ENCODE measurements around the gene HOXA9. TPM values are rescaled to one million over a fixed set of nuclear protein-coding genes. Genes with fewer than 3 reads are reported as not detected.

Gene HOXA9
- total RNA-seq, result 0.13 and 0.18 TPM in 2 replicates

DNA sequence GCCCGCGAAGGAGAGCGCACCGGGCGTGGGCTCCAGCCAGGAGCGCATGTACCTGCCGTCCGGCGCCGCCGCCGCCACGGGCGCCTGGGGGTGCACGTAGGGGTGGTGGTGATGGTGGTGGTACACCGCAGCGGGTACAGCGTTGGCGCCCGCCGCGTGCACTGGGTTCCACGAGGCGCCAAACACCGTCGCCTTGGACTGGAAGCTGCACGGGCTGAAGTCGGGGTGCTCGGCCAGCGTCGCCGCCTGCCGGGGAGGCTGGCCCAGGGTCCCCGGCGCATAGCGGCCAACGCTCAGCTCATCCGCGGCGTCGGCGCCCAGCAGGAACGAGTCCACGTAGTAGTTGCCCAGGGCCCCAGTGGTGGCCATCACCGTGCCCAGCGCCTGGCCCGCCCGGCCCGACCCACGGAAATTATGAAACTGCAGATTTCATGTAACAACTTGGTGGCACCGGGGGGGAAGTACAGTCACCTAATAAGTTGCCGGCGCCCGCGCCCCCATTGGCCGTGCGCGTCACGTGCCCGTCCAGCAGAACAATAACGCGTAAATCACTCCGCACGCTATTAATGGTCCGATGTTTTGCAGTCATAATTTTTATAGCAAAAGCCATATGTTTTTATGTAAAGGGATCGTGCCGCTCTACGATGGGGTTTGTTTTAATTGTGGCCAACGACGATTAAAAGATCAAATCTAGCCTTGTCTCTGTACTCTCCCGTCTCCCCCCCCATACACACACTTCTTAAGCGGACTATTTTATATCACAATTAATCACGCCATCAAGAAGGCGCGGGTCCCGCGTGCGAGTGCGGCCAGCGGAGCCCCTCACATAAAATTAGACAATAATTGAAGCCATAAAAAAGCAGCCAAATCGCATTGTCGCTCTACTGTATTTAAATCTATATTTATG, at the start of gene HOXA9:
Gene HOXA9 (minus strand): TSS at position 449 of the 907 bp plus-strand sequence. CDS start 80 bp downstream, at position 369.
- DNase-seq (ENCODE audit: low read depth, low spot score), result peak; percentile 27

DNA sequence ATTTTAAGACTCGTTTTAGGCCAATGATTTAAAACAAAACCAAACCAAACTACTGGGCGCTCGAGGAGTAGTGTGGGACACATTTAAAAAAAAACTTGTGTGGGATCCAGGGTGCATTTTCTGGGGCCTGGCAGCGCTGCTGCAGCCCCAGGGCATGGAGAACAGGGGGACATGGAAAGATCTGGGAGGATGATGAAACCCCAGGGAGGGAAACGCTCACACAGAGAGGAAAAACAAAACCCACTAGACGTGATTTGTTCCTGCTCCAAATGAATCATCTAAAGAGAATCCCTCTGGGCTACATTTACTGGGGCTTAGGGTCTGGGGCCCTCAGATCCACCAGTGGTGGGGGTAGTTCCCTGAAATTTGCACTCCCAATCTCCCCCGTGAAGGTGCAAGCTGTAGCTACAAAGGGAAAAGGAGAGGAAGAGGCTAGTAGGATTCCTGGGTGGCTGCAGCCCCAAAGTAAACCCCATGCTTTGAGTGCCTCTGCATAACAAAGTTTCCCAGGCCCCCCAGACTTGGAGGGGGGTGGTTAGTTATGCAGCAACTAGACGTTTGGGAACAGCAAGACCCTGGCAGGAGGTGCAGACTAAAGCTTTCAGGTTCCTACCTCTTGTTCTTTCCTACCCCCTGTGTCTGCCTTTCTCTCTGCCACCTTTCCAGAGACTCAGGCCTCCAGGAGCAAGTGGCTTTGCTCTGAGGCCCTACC, 49.1 kb upstream of the HOXA9 start:
- DNase-seq (ENCODE audit: low read depth, low spot score), result no peak

DNA sequence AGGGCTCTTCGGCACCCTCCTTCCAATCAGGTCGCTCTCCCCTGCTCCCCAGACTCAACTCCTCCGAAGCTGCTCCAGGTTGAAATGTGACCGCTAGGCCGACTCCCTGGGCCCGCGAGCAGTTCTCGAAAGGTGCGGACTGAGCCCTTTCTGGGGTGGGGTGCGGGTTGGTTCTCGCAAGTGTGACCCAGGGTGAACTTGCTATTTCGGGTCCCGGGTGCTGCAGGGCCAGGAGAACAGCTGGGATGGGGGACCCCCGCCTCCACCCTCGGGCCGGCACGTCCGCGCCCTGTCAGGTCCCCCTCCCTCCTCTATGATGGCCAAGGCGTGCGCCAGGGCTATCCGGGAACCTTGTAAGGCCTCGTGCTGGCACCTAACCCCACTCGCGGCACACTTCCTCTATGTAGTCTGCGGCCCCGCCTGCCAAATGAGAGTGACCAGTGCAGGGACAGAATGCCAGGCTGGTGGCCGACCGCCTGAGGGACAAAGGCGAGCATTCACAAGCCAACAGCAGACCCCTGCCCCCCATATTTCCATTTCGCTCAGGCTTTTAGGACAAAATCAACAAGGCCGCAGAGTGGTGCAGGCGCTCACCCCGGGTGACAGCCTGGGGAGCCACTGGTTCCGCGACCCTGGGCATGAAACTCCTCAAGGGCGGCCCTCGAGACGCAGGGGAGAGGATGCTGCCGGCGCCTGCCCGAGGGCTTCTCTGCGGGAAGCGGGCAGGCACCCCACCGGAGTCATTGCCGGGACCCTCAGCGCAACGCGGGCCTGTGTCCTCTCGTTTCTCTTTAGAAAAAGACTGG, 48.3 kb upstream of the HOXA9 start:
- no peak for DNase-seq (ENCODE audit: low read depth, low spot score)

DNA sequence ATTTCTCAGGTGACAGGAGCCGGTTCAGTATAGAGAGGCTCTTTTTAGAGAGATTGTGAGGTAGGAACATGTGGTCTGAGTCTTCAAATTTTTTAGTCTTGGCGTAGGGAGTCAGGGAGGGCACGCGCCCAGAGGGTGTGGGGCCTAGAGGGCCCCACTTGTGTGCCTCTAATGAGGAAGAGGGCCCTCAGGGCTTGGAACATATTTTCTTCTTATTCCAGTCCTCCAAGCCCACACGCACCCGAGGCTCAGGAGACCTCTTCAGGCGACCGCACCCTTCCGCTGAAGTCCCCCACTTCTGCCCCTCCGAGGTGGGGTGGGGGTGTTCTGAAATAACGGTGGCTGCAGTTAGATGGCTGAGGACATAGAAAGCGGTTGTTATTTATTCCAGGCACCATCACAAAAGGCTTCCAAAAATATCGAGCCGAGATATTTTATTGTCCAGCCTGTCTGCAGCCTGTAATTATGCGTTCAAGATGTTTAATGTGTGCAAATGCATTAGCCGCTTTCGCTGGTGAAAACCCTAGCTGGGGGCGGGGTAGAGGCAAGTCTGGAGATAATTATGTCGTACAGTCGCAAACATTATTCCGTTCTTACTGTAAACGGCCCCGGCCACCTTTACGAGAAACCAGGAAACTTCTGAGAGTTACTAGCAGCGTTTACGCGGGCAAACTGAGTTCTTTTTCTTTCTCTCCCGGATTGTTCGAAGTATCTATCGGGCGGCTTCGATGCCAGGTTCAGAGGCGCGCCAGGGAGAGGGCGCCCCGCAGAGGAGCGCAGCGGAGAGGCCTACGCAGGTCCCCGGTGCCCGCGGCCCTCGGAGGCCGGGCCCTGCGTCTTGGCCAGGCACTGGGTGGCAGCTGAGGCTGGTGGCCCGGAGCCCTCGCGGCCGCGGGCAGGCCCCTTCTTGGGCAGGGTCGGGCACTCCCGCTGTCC, 47.4 kb upstream of the HOXA9 start:
- no peak for DNase-seq (ENCODE audit: low read depth, low spot score)

DNA sequence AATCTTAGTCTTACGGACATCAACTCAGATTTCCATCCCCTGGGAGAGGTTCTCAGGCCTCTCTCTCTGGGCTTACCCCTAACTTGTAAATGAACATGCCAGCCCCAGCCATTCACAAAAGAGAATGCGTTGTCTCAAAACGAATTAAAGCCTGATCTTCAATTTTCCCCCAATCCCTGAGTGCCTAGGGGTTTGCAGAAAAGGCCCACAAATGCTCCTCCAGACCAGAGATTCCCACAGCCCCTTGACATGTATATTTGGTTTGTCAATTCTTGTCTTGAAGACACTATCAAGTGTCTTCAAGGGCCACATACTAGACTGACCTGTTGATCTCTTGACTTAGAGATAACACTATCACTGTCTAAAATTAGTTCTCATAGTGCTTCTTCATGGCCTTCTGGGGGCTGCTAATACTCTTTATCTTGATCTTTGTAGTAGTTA, 46.4 kb upstream of the HOXA9 start:
- no peak for DNase-seq (ENCODE audit: low read depth, low spot score)

DNA sequence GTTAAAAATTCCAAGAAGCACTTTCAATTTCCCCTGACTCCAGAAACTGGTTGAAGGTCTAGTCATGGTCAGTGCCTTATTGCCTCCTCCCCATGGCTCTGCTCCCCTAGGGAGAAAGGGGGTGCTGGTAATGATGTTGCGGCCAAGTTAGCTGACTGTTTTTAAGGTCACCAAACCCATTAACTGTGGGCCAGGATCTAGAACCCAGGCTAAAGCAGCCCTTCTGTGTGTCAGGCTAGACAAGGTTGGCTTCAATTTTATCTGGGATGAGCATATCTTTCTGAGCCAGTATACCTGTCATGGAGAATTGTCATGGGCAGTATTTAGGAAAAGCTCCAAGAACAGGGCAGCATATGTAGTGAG, 45.7 kb upstream of the HOXA9 start:
- DNase-seq (ENCODE audit: low read depth, low spot score), result no peak

DNA sequence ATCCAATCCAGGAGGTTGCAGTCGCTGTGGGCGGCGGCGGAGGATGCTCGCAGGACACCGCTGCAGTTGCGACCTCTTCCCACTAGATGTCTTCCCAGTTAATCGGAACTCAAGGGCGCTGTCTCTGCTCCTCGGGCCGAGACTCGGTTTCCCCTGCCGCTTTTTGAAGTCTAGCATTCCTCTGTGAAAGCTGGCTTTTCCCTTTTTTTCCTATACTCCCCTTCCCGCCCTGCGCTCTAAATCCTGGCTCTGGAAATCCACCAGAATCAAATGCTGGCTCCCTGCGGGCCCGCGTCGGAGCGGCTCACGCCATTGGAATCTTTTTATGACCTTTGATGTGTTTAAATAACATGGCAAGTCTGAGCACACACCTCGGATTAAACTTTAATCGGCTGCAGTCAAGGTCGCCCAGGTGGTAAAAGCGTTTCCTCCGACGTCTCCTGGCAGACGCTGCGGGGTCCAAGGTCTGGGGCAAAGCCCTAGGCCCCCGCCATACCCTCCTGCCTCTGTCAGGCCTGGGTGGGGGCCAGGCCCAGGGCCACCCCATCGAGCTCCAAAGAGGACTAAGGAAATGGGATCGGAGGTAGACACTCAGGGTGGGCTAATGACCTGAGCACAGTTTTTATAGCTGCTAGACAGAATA, 45.2 kb upstream of the HOXA9 start:
- no peak for DNase-seq (ENCODE audit: low read depth, low spot score)

DNA sequence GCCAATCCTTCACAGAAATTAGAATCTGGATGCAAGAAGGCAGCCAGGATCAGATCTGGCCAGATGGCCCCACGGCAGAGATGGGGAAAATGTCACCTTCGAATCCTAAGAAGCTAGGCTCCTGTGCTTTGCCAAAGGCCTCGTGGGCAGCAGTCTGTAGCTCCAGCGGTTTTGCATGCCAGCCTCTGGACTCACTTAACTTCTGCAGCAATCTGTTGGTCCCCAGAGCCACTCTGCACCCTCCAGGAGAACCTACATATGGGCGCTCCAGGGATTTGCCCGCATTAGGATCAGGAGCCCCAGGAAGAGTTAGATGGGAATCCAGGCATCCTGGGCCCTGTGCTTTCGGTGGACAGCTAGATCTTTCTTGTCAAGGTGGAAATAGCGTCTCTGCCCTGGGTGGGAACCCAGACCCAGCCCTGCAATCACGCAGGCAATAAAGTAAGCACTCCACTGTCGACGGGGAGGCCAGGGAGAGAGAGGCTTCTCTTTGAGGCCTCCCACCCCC, 44.6 kb upstream of the HOXA9 start:
- DNase-seq (ENCODE audit: low read depth, low spot score), result no peak

DNA sequence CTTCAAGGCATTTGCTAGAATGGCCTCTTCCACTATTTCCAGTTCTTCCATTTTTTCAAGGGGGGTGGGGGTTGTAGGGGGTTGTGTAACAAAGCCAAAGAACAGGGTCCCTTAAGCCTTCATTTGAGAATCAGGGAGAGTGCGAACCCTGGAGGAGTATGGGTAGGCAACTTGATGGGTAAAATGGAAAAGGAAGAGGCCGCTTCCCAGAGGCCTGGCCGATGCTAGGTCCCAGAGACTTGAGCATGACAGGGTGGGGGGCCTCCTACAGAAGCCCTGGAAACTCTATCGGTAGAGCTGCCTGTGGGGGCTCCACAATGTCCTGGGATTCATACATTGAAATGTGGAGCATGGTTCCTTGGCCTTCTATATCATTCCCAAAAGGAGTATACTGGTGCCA, 43.7 kb upstream of the HOXA9 start:
- DNase-seq (ENCODE audit: low read depth, low spot score), result no peak

DNA sequence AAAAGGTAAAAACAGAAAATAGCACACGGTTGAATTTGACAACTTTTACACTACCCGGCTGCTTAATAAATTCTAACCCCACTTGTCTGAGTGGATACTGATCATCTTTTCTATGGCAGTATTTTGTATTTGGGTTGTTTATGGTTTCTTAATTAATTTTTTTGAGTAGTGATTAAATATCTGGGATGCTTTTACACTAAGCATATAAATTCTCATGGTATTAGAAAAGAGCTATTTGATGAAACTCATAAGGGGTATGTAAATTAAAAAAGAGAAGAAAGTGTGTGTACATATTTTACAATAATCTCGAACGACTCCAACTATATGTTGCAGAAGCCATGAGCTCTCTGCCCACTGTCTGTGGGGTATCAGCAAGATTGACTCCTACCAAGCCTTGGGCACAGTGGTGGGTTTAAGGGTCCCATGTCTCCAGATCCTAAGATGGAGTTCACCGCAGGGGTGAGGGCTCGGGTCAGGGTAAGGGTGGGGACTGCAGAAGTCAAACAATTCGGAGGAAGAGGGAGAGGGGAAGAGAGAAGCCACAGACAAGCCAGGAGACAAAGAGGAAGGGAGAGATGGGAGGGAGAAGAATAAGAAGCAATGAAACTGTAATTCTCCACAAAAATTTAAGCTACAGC, 42.1 kb upstream of the HOXA9 start:
- no peak for DNase-seq (ENCODE audit: low read depth, low spot score)

DNA sequence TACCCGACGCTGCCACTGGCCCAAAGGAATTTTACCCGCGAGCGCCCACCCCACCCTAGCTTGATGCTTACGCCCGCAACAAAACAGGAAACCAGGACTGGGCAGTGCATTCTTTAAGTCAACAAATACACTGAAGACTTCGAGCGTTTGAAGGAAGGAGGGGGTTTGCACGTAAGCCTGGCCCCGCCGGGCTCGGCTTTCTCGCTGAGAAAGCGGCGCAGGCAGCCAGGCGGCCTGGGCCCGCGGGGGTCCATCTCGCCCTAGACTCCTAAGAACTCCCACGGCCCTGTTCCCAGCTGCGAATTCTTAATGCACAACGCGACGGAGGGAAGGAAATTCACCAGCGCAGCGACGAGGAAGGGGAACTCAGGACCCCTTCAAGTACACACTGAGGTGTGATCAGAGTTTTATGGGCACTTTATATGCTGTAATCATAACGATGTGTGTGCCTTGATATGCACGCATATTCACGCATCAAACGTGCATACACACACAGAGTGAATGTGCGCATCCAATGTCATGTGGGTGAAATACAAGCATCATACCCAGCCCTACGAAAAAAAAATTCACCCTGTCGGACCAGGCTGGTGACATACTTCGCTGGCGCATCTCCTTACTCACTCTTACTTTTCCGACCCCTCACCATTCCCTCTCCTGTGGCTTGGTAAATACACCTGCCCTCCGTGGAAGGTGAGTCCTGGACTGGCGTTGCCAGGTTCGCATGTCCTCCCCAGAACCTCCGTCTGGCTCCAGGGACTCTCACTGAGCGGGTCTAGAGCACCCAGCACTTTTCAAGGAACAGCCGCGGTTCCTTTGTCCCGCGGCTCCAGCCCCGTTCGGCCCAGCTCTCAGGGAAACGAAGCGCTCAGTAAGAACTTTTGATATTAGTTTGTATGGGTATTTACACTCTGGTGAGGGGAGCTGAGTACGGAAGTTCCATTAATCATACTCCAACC, 40.3 kb upstream of the HOXA9 start:
- no peak for DNase-seq (ENCODE audit: low read depth, low spot score)

DNA sequence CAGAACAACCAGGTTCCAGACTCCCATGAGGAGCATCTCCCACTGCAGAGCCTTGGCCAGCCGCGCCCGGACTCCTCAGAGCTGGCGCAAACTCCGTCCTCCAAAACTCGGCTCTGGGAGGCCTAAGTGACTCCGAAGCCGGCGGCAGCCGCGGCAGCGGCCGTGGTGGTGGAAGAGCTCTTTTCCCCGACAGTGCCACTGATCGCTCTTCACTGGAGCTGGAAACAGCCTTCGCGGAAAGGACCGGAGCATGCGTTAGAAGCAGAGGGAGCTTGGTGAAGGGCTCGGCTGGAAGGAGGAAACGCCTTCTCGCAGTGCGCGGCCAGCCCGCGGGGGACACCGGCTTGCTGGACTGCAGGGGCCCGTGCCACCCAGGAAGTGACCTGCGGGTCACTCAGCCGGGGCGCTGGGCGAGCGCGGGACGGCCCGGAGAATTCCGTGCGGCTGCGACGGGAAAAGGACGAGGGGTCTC, 39.5 kb upstream of the HOXA9 start:
- DNase-seq (ENCODE audit: low read depth, low spot score), result no peak

DNA sequence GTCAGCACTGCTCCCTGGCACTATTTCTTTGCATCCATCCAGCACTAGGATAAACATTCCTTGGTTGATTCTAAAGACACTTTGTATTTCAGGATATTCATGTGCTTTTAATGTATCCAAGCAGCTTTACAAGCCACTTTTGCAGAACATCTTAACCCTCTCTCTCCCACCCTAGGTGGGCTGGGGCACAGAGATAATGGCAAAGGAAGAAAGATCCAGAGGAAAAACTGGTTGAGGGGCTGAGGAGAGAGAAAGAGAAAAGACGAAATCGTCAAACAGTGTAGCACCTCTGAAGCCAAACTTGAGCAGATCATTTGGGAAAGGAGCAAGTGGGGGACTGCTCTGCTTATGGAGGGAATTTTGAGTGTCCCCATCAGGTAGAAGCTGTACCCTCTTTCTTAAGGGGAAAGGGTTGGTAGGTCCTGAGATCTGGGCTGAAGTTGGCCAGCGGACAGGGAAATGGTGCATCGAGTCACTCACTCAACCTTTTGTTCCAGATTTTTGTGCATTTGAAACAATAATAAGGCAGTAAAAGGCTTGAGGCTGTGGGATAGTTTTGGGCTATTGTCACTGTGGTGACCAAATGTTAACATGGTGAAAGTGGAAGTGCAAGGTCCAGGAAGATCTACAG, 38.7 kb upstream of the HOXA9 start:
- no peak for DNase-seq (ENCODE audit: low read depth, low spot score)

DNA sequence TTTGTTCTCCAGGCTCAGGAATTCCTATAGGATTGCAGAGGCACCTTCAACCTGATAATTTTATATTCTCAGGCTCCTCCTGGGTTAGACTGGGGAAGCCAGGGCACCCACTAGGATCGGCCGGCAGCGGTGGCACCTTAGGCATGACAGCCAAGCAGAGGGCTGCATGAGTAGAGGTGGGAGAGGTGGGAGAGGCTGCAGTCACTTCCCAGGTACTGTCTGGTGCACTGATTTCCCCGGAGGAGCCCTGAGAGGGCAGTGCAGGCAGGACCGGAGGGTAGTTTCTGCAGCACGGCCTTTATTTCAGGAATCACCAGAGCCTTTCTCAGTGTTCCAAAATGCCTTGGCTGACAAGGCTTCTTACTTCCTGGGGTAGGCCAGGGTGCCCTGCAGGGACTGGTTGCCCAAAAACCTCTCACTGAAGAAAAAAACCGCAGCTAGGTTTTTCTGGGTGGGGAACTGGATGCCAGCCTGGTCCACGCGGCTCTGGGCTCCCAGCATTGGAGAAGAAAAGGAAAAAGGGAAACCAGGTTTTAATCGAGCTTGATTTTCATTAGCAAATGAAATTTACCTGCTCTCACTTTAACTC, 38.1 kb upstream of the HOXA9 start:
- DNase-seq (ENCODE audit: low read depth, low spot score), result no peak

DNA sequence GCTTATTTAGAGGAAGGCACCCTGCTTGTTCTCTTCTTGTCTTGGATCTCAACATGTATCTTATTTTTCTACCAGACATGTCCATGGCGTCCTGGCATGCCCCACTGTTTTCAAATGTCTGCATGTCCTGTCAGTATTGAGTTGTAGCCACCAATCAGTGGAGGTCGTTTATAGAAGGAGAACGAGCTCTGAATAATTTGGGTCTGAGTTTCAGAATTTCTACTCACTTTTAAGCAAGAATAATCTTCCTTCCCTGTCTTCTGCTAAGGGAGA, 37.5 kb upstream of the HOXA9 start:
- DNase-seq (ENCODE audit: low read depth, low spot score), result no peak

DNA sequence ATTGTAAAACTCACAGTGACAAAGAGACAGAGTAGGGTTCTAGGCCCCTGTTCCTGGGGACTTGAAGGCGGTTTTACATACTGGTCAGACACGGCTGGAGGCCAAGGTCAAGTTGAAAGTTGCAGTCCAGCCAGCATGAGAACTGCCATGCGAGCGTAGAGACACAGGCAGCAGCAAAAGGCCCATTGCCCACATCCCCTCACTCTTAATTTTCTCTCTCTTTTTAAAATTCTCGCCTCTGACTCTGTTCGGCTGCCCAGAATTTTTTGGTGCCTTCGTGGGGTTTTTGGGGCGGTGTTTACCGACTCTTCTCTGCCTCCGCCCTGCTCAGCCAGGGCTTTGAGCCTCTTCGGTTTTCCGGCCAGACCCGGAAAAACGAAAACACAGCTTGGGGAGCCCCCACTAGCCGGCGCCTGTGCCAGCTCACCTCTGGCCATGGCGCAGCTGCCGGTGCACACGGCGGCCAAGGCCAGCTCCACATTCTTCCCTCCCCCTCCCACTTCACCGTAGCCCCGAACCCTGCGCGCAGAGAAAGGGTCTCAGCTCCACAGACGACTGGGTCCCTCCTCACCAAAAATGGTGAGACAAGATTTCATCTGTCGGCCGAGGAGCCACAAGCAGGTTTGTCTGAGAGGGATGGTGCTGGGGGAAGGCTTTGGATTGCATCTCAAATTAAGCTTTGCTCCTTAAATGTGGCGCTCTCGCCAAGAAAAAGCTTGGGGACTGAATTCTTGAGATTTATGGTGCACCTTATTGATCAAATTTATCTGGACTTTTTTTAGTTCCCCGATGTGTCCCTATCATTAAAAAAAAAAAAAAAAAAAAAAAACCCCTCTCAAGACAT, 36.9 kb upstream of the HOXA9 start:
- no peak for DNase-seq (ENCODE audit: low read depth, low spot score)

DNA sequence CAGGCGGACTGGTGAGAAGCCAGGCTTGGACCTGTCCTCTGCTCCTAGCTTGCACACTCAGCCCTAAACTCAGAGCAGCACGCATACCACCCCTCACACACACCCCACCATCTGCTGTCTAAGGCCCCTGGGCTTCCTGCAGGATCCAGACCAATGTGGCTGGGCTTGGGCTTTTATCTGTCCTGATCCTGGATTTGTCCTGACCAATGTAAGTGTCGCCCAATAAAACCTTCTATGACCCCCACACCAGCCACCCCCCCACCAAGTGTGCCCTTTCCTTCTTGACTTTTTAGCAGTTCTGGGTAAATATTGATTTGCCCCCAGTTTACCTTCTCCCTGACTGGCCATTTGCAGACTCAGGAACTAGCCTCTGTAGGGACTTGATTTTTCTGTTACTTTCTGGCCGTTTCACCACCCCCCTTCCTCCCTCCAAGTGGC, 36.3 kb upstream of the HOXA9 start:
- DNase-seq (ENCODE audit: low read depth, low spot score), result no peak
